SW480 (cell line): Measurements from ENCODE around the gene IRF2.
"Not testable (repeated sequence)": the region's sequence is repeated elsewhere in the genome, so short reads cannot be mapped to it uniquely, and the experiment has no call there.

ENCODE experiments used
- DNase-seq: peaks from one replicate; pipeline ENCODE4 v3.0.0-alpha.2; 2016; ENCODE audit warnings: low spot score

IRF2 gene

DNA sequence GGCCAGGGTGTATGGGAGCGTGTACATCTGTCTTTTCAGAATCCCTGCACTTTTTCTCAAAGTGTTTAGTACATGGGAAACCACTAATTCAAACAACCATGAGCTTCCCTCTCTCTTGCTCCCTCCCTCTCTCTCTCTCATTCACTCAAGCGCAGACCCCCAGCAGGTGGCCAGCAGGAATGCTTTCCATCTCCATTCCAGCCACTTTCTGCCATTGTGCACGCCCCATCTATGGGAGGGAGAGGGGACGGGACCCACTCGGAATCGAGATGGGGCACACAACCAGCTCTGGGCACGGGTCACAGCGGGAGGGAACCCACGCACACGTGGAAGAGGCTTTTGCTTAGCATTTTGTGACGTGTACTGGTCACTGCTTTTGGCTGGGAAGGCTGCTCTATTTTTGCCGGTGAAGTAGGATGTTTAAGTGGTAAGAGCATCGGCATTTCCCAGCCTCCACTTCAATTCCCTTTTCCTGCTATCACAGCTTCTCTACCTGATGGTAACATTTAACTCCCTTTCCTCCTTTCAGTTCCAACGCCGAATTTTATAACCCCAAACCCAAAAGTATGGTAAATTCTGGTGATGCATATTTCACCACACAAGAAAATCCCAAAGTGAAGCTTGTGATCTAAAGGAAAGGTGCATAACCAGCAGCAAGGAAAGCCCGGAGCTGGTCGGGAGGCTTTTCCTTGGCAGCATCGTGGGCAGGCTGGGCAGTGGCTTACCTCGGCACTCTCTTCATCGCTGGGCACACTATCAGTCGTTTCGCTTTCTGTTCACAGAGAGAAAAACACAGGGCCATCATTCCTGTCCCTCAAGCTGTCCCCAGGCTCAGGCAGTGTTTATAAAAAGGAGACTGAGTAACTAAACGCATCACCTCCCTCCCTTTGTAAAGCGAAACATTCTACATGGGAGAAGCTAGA lies 84.1 kb downstream of the IRF2 start:
- no peak for DNase-seq

DNA sequence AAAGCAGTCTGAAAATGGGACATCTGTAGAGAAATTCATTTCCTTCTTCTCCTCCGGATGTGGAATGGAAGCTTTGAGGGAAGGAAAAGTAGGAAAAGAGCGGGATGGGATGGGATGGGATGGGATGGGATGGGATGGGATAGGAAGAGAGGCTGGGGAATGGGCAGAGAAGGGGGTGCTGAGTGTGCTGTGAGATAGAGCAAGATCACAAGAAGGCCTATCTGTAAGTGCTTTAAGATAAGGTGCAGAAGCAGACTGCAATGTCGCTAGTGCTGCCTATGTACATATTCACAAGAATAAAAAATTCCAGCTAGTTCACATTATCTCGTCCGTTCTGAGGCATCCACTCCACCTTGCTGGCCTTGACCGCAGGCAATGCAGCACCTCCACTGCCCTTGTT lies 86.2 kb downstream of the IRF2 start:
- no peak for DNase-seq

DNA sequence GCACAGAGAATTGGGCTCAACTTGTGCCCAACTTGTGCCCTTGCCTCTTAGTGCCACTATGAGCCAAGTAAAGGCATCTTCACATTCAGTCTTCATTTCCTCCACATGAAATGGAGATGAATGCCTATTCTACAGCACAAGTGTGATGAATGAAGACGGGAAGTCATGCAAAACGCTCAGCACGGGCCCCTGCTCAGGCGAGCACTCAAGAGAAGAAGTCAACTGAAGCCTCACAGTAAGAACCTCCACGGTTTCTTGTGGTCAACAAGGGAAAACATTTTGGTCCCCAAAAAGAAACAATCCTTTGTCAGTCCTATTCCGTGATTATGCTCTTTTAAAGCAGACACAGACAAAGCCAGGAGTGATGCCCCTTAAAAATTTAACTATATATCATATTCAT lies 87.0 kb downstream of the IRF2 start:
- DNase-seq = no peak

DNA sequence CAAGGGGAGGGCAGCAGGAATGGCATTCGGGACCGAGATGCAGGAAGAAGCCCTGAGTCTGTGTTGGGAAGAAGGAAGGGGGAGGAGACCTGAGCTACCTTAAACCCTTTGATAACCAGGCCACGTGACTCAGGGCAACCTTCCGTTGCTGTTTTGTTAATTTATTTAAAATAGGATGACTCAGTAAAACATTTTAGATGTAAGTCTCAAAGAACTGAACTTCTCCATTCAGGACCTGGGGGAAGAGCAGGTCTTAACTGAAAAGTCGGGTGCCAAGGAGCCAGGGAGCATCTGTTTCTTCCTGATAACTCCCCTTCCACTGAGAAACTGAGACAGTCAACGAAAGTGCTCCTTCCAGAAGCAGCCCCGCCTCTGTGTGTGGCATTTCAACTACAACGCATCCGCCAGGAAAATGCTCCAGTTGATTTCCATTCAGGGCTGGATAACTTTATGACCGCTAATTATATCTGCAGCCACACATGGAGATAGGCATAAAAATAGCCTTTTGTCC lies 88.0 kb downstream of the IRF2 start:
- peak; percentile 65 for DNase-seq

DNA sequence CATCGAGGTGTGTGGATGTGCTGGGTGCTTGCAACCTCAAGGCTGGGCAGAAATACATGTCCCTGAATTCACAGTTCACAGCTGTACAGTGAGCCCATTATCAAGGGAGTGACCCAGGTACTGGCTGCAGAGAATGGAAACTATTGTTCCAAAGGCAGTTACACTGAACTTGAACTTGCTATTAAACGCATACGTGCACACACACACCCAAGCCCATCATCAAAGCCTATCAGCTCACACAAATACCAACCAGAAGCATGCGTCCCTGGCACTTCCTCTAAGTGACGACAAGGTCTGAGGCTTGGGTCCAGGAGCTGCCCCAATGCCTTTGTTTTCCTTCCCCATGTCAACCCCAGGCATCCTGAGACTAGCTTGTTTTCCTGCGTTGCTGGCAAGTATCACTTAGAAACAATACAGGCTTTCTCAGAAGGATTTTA lies 88.6 kb downstream of the IRF2 start:
- DNase-seq = peak; percentile 91

DNA sequence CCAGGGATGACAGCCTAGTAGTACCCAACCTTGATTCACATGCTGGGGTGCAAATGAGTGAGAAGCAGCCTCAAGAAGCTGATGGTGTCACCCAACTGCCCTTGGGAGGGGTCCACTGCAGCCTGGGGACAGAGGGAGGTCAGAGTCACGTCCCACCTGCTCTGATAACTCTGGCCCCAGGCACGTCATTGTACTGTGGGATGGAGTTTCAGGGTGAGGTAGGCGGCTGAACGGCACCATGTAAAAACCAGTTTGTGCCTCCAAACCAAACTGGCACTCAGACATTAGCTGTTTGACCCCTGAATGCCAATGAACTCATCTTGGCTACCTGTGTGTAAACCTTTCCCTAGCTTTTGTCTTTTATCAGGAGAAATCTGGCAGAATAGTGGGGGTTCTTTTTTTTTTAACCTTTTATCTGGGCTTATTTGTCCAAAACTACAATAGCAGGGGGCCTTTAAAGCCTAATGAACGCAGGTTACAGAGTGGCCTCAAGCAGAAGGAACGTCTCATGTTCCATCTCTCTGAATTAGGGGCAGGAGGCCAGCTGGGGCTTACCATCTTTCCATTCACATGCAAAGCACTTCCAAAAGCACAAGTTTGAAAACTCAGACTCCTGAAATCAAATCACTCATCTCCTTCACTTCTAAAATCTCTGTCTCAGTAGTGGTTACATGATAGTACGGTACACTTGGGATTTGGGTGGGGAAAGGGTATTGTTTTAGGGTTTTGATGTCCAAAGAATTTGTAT lies 89.4 kb downstream of the IRF2 start:
- peak; percentile 8 for DNase-seq

DNA sequence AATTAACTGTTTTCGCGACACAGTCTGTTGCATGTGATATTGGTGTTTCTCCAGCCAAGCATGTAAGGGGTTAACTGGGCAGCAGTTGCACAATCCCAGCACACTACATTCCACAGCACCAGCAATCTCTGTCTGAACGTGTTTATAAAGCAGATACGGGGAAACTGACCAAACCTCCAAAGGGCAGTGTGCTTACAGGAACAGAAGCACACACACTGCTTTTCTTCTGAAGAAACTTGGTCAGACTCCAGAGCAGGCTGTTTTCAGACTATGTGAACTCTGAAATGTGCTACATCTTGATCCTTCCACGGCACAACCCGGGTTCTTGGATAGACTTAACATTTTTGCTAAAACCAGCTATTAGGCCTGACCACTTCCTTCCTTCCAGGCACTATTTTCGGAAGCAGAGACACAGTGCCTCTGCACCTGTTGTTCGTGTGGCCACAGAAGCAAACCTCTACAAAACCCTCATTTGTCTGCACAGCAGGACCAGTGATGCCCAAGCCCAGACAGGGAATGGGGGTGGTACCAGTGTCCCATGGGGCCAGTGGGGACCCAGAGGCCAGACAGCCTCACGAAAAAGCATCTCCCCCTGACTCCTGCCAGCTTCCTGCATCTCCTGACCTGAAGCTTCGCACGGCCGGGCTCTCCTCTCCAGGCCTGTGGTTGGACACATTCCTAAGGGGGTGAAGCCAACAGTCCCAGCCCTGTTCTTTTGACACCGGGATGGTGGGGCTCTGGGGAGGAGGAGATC lies 90.1 kb downstream of the IRF2 start:
- DNase-seq = peak; percentile 47

DNA sequence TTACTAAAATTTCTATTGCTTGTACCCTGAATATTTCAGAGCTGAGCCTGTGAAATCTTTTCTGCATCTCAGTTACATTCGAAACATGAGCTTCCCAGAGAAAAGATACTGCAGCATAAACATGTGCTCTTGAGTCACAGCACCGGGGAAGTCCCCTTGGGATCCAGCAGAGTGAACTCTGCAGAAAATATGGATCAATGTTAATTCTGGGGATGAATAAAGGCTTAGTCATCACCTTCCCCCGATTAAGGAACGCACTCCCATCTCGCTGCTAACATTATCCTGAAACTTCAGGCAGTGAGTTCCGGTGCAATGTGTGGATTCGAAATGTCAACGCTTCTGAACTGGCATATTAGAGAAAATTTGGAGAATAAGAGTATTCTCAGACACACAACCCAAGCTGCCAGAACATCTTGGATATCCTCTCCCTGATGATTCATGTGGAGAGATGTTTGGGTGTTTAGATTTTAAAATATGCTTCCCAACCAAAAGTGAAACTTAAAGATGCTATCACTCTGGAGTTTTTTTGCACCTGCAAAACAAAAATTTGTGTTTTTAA lies 90.8 kb downstream of the IRF2 start:
- peak; percentile 71 for DNase-seq

DNA sequence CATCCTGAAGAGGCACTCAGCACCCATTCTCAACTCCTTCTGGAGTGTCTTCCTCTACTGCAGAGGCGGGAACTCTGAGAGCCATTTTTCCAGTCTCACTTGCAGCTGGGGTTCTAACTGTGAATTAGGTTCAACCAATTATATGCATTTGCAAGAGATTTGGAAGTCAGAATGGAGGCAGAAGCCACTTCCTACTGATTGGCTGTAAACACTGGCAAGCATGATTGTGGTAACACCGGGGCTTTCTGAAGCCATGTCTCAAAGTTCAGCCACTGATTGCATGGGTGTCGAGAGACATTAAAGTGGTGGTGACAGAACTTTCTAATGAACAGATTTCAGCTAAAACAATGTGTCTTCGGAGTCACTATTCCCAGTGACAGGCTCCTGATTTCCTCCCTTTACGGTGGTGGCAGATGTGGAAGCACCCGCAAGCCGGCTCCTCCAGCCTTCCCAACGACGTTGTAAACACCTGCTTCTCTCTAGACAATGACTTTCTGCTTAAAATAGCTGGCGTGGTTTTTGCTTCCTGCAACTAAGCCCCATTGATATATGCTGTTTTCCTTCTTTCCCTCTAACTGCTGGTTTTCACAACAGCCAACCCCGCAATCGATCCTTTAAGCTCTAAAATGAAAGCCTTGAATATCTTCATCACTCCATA lies 92.0 kb downstream of the IRF2 start:
- DNase-seq = no peak

DNA sequence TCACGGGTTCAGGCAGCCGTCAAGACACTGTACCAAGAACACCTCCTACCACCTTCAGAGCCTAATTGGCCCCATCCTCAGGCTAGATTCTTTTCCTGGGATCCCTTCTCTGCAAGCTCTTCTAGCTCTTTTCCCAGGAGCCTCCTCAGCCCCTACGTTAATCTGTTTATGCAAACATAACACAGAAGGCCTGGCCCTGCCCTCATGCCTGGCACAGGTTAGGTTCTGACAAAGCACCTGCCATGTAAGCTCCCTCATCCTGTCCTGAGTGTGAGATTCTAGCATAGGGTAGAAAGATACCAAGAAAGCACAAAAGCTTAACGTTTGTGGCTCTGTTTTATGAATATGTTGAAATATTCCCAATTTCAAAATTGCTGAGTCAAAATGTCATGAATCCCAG lies 93.6 kb downstream of the IRF2 start:
- DNase-seq = no peak

DNA sequence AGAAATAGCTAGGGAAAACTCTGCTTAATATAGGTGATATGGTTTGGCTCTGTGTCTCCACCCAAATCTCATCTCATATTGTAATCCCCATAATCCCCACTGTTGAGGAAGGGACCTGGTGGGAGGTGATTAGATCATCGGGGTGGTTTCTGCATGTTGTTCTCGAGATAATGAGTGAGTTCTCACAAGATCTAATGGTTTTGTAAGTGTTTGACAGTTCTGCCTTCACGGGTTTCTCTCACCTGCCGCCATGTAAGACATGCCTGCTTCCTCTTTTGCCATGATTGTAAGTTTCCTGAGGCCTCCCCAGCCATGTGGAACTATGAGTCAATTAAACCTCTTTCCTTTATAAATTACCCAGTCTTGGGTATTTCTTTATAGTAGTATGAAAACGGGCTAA lies 94.1 kb downstream of the IRF2 start:
- DNase-seq = not testable (repeated sequence)

DNA sequence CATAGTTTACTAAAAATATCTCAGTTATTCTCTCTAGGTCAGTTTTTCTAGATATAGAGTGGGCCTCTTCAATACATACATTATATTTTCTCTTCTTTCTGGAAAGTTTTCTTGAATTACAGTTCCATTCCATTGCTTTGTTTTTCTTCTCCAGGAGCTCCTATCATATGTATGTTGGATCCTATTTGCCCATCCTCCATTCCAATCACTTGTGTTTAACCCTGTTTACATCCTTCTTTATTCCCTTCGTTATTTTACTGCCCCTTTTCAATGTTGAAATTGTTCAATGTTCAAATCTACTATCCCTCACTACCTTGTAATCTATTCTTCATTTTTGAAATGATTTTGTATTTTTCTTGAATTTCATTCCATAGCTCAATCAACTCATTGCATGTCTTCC lies 97.4 kb downstream of the IRF2 start:
- DNase-seq = no peak

DNA sequence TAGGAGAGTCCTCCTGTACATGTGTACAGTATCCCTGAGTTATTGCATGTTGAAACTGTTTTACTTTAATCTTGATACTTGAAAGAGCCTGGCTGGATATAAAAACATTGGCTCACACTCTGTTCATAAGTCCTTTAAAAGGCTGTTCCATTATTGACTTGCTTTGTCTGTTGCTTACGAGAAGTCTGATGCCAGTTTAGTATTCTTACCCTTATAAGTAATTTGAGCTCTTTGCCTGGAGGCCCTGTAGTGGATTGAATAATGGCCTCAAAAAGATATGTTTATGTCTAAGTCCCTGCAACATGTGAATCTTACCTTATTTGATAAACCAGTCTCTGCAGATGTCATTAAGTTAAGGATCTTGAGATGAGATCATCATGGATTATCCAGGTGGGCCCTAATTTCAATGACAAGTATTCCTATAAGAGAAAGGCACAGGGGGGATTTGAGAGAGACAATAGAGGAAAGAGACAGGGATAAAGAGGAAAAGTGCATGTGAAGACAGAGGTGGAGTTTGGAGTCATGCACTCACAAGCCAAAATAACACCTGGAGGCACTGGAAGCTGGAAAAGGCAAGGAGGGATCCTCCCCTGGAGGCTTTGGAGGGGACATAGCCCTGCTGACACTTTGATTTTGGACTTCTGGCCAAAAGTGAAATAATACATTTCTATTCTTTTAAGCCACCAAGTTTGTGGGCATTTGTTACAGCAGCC lies 98.1 kb downstream of the IRF2 start:
- no peak for DNase-seq

DNA sequence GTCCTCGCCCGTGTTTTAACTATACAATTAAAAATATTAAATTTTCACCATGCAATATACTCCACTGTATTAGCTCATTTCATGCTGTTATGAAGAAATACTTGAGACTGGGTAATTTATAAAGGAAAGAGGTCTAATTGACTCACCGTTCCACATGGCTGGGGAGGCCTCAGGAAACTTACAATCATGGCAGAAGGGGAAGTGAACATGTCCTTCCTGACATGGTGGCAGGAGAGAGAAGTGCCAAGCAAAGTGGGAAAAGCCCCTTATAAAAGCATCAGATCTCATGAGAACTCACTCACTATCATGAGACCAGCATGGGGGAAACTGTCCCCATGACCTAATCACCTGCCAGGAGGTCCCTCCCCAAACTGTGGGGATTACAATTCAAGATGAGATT lies 98.7 kb downstream of the IRF2 start:
- not testable (repeated sequence) for DNase-seq

DNA sequence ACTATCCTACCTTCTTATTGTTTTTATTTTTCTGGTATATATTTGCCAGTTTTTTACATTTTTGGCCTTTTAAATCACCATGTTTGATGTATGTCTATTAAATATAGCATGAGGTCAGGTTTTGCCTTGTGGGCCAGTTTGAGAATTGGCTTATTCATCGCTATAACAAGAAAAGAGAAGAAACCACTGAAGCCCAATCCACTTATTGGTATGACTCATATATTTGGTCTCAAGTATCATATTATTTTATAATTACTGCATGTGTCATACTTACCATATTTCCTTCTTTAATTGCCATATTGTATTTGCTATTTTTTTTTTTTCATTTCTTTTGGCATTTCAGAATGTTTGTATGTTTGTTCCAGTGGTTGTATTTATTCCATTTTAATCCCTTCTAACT lies 99.3 kb downstream of the IRF2 start:
- DNase-seq = peak; percentile 33

DNA sequence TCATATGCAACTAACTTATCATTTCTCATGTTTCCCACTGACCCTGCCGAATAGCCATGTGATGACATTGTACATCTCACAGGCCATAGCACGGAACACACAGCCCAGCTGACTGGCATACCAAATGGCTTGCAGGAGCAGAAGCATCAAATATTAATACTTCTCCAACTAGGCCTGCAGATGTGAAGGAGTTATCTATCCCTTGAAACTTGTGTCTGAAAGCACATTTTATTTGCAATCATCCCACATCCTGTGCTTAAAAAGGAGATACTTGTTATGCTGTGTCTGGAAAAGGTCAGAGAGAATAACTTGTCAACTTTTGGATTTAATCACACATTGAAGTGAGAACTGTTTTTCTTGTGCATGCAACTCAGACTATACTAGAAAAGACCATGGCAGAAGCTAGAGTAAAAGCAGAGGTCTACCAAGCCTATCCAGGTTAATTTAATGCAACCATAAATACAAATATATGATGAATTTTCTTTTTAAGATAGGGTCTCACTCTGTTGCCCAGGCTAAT lies 100.4 kb downstream of the IRF2 start:
- DNase-seq = no peak

DNA sequence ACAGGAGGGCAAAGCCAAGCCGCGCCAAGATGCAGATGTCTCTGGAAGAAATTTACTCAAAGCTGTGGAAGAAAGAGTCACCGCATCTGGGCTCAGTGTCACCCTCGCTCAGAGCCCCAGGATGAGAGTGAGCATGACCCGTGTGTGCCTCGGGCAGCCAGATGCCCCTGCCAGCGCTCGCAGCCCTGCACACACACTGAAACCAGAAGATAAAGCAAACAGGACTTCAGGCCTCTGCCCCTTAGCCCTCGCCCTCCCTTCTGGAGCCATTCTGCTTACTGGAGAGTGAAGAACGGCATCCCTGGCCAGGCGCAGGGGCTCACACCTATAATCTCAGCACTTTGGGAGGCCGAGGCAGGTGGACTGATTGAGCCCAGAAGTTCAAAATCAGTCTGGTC lies 103.0 kb downstream of the IRF2 start:
- DNase-seq = no peak

DNA sequence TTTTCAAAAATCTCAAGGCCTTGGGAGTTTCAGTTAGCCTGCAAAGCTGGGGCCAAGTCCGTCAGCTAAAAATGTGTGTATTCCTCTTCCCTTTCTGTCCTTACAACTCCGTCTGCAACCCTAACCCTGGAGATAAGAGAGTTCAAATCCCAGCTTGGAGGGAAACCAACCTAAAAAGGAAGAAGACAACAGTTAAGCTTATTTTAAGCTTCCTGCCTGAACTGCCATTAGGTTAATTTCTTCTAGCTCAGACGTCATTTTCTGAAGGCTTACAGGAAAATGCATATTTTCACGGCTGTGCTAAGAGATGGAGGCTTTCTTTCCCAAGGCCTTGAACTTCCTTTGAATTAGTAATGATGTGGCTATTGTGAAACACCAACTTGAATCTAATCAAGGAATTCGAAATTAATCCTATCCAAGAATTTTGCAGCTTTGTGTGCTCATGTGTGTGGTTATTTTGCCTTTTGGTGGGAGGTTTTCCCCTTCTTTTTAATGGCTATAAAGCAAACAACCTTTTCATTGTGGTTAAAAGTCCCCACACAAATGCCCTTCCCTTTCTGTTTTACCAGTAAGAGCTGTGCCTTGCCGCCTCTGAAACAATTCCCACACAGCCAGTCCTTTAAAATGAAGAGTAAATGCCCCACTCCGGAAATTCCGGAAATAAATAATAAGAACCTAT lies 103.5 kb downstream of the IRF2 start:
- no peak for DNase-seq

DNA sequence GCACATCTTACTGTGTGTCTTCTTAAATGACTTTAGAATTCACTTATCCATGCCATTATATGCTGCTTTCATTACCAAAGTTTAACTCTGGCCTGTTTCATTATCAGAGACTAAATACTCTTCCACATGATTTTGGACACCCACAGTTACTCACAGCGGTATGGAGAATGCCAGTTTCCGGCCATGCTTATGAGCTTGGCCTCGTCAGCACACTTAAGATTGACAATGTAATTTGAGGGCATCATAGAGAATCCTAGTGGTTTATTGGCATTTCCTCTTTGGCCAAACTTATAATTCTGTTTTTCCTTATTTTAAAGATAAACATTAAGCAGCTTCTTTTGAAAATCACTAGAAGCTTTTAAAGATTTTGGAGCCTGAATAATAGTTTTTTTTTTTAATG lies 104.5 kb downstream of the IRF2 start:
- no peak for DNase-seq

DNA sequence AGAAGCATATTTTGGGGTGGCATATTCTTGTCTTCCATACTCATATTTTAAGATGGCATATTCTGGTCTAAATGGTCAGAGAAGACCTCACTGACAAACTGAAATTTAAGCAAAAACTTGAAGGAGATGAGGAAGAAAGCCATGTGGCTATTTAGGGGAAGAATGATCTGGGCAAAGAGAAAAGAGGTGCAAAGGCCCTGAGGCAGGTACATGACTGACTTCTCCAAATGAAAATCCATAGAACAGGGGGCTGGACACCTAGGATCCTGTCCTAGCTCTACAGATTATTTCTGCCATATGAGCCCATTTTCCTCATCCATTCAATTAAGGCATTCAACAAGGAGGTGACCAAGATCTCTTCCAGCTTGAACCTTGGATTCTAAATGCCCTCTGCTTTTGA lies 105.6 kb downstream of the IRF2 start:
- no peak for DNase-seq
